AG04449 (cell line): ENCODE data around the gene WDR53.

Source experiments
- CTCF ChIA-PET: fragments of 350-600 bp; formaldehyde crosslinking; extraction: SDS; loops from one replicate; lab custom pipeline; 2021; ENCODE audit warnings: antibody characterized with exemption; lab: Yijun Ruan, JAX
- POLR2A ChIA-PET: fragments of 400-600, 350-600 bp; formaldehyde crosslinking; extraction: SDS; loops from one replicate; lab custom pipeline; 2020; ENCODE audit warnings: antibody characterized with exemption, inconsistent platforms; lab: Yijun Ruan, JAX
- DNase-seq: peaks from one replicate; pipeline ENCODE4 v3.0.0-alpha.2; 2010; ENCODE audit warnings: low read depth, low spot score
- H3K4me3 ChIP-seq: 2 replicates; pipeline ENCODE4 v1.5.1; 2011; ENCODE audit warnings: low read depth, mild to moderate bottlenecking, control low read depth, low read length
- CTCF ChIP-seq: IDR thresholded peaks from one replicate; pipeline ENCODE4 v1.5.1; 2011; ENCODE audit warnings: mild to moderate bottlenecking, moderate library complexity, low read length, control low read depth, inconsistent platforms; ENCODE audit not compliant: insufficient read depth; ENCODE audit errors: missing control alignments

WDR53 gene

GRCh38 chr3:196506687-196507086, 61.7 kb downstream of the WDR53 start:
- CTCF ChIA-PET = interaction anchor here (0.8 to 3.3 kb wide), 3 partner anchors 12 to 22 kb away, joined by 5 to 23 read pairs (median 6); no protein-coding TSS in a partner anchor
- H3K4me3 ChIP-seq = no peak overlapping the region
- TF ChIP-seq CTCF = no peak
- DNase-seq = no peak
- POLR2A ChIA-PET = no interaction called here

- no peak for TF ChIP-seq CTCF
- no peak overlapping the region for H3K4me3 ChIP-seq
- CTCF ChIA-PET = interaction anchor here (1.0 to 2.0 kb wide), 3 partner anchors 14 to 253 kb away, joined by 3 to 5 read pairs (median 4); no protein-coding TSS in a partner anchor
- POLR2A ChIA-PET = no interaction called here
- DNase-seq = no peak
These were observed 63.8 kb downstream of the WDR53 start for GRCh38 chr3:196504556-196504955.
